NCI-H82 treated with DMSO at 0.1 percent for 48 hours (cell line): ENCODE results near the gene FOXL1.

Experiments used
- DNase-seq: peaks from one replicate; lab custom pipeline; 2025; ENCODE audit not compliant: unreplicated experiment; lab: John Stamatoyannopoulos, UW

Gene FOXL1

GRCh38 chr16:86630471-86630870, 52.1 kb downstream of the FOXL1 start:
- no peak for DNase-seq

DNA sequence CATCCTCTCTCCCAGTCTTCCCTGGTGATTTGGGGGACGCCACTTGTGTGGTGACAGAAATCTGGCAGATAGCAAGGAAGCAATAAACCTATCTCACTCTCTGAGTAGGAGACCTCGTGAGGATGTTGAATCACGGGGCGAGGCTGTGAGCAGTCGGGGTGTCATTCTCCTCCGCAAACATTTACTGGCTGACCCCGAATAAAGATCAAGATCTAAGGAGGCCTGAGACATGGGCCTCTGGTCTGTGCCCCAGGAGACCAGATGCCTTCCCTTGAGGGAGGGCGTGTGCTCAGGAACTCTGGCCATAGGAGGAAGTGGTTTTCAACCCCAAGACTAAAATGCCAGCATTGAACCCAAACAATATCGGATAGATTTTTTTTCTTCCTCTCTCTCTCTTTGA, 53.1 kb downstream of the FOXL1 start:
- no peak for DNase-seq
